Measurements from ENCODE around the gene SOX18.

Gene SOX18

GRCh38 chr20:64052326-64052722 is 2.9 kb upstream of the SOX18 start:
- TF ChIP-seq ZNF8 (CRISPR knock-in tag; IDR thresholded peaks at IDR 0.05), result no peak
- TF ChIP-seq SNAI2 (CRISPR knock-in tag; IDR thresholded peaks at IDR 0.05), result no peak
- no peak for TF ChIP-seq PPARA (CRISPR knock-in tag; IDR thresholded peaks at IDR 0.05; ENCODE audit: borderline replicate concordance)
- TF ChIP-seq POU6F1 (CRISPR knock-in tag; IDR thresholded peaks at IDR 0.05; ENCODE audit: borderline replicate concordance, low read depth), result no peak
- TF ChIP-seq ESRRG (CRISPR knock-in tag; IDR thresholded peaks at IDR 0.05), result no peak
- no peak for TF ChIP-seq ZFP3 (CRISPR knock-in tag; IDR thresholded peaks at IDR 0.05)
- no peak for TF ChIP-seq PATZ1 (CRISPR knock-in tag; IDR thresholded peaks at IDR 0.05; ENCODE audit: borderline replicate concordance)
- TF ChIP-seq ZC3H10 (CRISPR knock-in tag; IDR thresholded peaks at IDR 0.05), result no peak
- no peak for TF ChIP-seq CSRNP3 (CRISPR knock-in tag; IDR thresholded peaks at IDR 0.05)
- TF ChIP-seq TOX (CRISPR knock-in tag; IDR thresholded peaks at IDR 0.05; ENCODE audit: borderline replicate concordance), result no peak
- TF ChIP-seq CSDC2 (CRISPR knock-in tag; IDR thresholded peaks at IDR 0.05), result no peak
- no peak for TF ChIP-seq RARB (CRISPR knock-in tag; IDR thresholded peaks at IDR 0.05)
- TF ChIP-seq ZFP30 (CRISPR knock-in tag; IDR thresholded peaks at IDR 0.05), result no peak
- TF ChIP-seq OSR1 (CRISPR knock-in tag; IDR thresholded peaks at IDR 0.05), result no peak
- TF ChIP-seq TSHZ2 (CRISPR knock-in tag; IDR thresholded peaks at IDR 0.05), result no peak
- TF ChIP-seq ARNTL (CRISPR knock-in tag; IDR thresholded peaks at IDR 0.05; ENCODE audit: borderline replicate concordance, low read depth), result no peak
- no peak for TF ChIP-seq ISL1 (CRISPR knock-in tag; IDR thresholded peaks at IDR 0.05)
- no peak for TF ChIP-seq ZNF70 (CRISPR knock-in tag; IDR thresholded peaks at IDR 0.05)
- no peak for TF ChIP-seq TCF4 (CRISPR knock-in tag; IDR thresholded peaks at IDR 0.05; ENCODE audit: borderline replicate concordance)
- ATAC-seq, result no peak

- TF ChIP-seq TCF4 (CRISPR knock-in tag; IDR thresholded peaks at IDR 0.05; ENCODE audit: borderline replicate concordance) (no peak), ZNF565 (CRISPR knock-in tag; conservative IDR thresholded peaks at IDR 0.05; ENCODE audit: low read depth) (no peak), CSDC2 (CRISPR knock-in tag; IDR thresholded peaks at IDR 0.05) (no peak), TSHZ2 (CRISPR knock-in tag; IDR thresholded peaks at IDR 0.05) (no peak), SNAI2 (CRISPR knock-in tag; IDR thresholded peaks at IDR 0.05) (no peak), CSRNP3 (CRISPR knock-in tag; IDR thresholded peaks at IDR 0.05) (no peak), RARB (CRISPR knock-in tag; IDR thresholded peaks at IDR 0.05) (no peak), ISL1 (CRISPR knock-in tag; IDR thresholded peaks at IDR 0.05) (no peak), BACH2 (CRISPR knock-in tag; IDR thresholded peaks at IDR 0.05; ENCODE audit: borderline replicate concordance) (no peak), GLIS3 (CRISPR knock-in tag; IDR thresholded peaks at IDR 0.05) (no peak), ZFP30 (CRISPR knock-in tag; IDR thresholded peaks at IDR 0.05) (no peak), POU6F1 (CRISPR knock-in tag; IDR thresholded peaks at IDR 0.05; ENCODE audit: borderline replicate concordance, low read depth) (no peak), ARNTL (CRISPR knock-in tag; IDR thresholded peaks at IDR 0.05; ENCODE audit: borderline replicate concordance, low read depth) (no peak)
- ATAC-seq, result no peak
These were observed 2.3 kb upstream of the SOX18 start for GRCh38 chr20:64051561-64052325.
